Gastroesophageal sphincter (tissue), 3 donors: ENCODE data around the gene RBM42.

ENCODE experiments used
- POLR2A ChIP-seq, 2 donors: fragments of 450-650 bp; IDR thresholded peaks; one replicate each; pipeline ENCODE4 v1.6.1; 2017; ENCODE audit warnings: antibody characterized with exemption in 2 of 2, mild to moderate bottlenecking in 2 of 2, moderate library complexity in 1 of 2
- POLR2AphosphoS5 ChIP-seq: sonication (generic); formaldehyde crosslinking; IDR thresholded peaks from one replicate; pipeline ENCODE4 v1.6.1; 2017; ENCODE audit warnings: antibody characterized with exemption
- TF ChIP-seq, protein P1 (sequence below), 4 experiments: fragments of 200-600 bp in 2 of 4; fragments of 450-650 bp in 2 of 4; sonication (generic) in 1 of 4; IDR thresholded peaks; one replicate each; pipeline ENCODE4 v1.5.1; 2017 to 2019; ENCODE audit warnings: antibody characterized with exemption in 4 of 4, mild to moderate bottlenecking in 2 of 4, moderate library complexity in 2 of 4

DNA sequence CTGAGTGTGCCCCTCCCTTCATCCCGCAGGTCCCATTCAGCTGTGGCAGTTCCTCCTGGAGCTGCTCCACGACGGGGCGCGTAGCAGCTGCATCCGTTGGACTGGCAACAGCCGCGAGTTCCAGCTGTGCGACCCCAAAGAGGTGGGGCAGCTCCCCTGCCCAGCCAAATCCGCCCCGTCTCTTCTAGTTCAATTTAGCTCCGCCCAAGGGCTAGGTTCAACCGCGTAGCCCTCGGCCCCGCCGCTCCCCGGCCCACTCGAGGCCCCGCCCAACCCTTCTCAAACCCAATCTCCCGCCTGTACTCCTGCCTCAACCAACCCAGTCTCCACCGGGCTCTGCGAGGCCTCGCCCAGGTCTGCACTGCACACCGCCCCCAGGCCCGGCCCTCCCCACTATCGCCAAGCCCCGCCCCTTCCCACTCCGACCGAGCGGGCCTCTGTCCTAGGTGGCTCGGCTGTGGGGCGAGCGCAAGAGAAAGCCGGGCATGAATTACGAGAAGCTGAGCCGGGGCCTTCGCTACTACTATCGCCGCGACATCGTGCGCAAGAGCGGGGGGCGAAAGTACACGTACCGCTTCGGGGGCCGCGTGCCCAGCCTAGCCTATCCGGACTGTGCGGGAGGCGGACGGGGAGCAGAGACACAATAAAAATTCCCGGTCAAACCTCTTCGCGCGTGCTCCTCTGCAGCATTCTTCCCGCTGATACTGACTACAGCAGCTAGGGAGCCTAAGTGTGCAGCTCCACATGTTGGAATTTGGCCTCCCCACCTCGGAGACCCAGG lies 15.6 kb downstream of the RBM42 start:
- TF ChIP-seq POLR2AphosphoS5 (no peak), POLR2A (IDR thresholded peaks at IDR 0.05) (peak in 1 of 2 donors; percentile 19)
- TF ChIP-seq, protein P1, sequence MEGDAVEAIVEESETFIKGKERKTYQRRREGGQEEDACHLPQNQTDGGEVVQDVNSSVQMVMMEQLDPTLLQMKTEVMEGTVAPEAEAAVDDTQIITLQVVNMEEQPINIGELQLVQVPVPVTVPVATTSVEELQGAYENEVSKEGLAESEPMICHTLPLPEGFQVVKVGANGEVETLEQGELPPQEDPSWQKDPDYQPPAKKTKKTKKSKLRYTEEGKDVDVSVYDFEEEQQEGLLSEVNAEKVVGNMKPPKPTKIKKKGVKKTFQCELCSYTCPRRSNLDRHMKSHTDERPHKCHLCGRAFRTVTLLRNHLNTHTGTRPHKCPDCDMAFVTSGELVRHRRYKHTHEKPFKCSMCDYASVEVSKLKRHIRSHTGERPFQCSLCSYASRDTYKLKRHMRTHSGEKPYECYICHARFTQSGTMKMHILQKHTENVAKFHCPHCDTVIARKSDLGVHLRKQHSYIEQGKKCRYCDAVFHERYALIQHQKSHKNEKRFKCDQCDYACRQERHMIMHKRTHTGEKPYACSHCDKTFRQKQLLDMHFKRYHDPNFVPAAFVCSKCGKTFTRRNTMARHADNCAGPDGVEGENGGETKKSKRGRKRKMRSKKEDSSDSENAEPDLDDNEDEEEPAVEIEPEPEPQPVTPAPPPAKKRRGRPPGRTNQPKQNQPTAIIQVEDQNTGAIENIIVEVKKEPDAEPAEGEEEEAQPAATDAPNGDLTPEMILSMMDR (IDR thresholded peaks at IDR 0.05): peak in 1 of 4 experiments; percentile 21
